HG03045 (cell line): ENCODE results near the gene LYPD6B.

Source experiments
- ATAC-seq: cut with Tn5 transposase; IDR thresholded peaks from one replicate; pipeline ENCODE4 v1.9.1; 2021; ENCODE audit warnings: mild to moderate bottlenecking, moderate library complexity; ENCODE audit not compliant: unreplicated experiment

LYPD6B gene, protein sequence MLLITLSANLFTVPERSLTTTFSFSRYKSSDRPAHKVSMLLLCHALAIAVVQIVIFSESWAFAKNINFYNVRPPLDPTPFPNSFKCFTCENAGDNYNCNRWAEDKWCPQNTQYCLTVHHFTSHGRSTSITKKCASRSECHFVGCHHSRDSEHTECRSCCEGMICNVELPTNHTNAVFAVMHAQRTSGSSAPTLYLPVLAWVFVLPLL

DNA sequence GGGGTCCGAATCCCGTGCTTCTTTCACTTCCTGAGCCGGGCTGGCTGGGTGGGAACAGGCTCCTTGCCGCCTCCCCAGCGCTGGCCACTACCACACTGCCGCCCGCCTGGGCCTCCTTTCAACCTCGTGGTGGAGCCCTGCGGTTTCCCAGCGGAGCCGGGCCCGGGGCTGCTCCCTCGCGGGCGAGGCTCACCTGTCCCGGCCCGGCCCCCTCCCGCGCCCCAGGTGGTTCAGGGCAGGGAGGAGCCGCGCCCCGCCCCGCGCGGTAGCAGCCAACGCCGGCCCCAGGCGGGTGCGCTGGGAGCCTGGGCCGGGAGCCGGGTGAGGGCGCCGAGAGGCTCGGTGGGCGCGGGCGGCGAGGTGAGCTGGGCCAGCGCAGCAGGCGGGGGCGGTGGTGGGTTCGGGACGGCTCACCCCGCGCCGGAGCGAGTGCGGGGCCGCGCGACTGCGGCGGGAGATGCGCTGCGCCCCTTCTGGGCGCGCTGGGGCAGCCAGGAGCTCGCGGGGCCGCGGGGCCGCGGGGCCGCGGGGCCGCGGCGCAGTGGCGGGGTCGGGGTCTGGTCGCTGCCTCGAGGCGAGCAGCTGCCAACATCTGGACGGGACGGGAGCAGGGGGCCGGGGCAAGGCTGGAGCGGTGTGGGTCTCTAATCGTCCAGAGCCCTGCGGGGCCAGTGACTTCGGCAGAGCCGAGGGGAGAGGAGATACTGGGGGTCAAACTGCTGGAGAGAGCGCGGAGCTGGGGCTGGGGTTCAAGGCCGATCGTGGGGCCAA is at the start of gene LYPD6B:
TSS of gene LYPD6B (plus strand) at position 258 of the 771 bp plus-strand sequence. CDS start 92,250 bp downstream, outside the sequence.
- ATAC-seq: peak; percentile 67

DNA sequence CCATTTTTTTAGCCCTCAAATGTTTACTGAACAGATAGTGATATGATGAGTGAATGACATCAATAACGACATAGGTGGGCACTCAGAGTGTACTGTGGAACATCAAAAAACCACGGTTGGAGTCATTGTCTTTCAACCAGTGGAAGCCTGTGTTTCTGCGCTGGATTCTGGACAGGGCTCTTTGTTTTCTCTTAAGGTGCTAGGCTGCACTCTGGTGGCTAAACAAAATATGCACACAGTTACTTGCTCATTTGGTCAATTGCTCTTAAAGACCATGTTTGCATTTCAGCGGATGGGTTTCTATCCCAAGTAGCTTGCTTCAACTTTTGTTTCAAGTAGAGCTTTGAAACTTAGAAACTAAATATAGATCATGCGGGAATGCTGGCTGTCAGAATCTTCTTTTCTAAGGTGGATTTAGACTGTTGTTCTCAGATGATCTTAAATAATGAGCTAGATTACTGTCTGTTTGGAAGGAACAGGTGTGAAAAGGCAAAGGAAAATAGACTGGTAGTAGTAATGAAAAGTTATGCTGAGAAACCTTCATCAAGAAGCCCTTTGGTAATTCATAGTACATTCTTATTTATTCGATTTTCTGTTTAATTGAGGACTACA is 48.5 kb upstream of the LYPD6B start:
- ATAC-seq: peak; percentile 87

DNA sequence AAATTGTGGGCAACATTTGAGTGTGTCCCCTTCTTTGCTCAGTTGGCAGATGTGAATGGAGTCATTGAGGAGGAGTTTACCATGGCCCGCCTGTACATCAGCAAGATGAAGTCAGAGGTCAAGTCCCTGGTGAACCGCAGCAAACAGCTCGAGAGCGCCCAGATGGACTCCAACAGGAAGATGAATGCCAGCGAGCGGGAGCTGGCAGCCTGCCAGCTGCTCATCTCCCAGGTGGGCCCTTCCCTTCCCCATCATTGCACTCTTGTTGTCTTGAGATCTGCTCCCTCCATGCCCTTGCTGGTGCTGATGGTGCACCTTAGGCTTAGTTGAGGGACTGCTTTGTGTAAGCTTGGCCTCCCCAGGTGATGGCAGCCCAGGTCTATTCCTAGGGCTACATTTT is 47.5 kb upstream of the LYPD6B start:
- no peak for ATAC-seq

GRCh38 chr2:148992448-148992847 is 46.1 kb upstream of the LYPD6B start:
- ATAC-seq: no peak

GRCh38 chr2:148993351-148993750 is 45.1 kb upstream of the LYPD6B start:
- ATAC-seq: no peak

DNA sequence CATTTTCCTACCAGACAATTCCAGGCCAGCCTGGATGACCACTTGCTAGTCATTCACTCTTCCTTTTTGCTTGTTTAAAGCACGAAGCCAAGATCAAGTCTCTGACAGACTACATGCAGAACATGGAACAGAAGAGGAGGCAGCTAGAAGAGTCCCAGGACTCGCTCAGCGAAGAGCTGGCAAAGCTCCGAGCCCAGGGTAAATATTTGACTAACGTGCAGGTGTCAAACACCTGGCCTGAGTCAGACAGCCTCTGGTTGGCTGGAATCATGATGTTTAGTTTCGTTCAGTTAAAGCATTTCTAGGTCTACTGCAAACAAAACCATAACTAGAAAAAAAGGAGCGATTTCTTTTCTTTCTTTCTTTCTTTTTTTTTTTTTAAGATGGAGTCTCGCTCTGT is 44.2 kb upstream of the LYPD6B start:
- ATAC-seq: no peak

- no peak for ATAC-seq
Observed at GRCh38 chr2:148996805-148997204, 41.7 kb upstream of the LYPD6B start.

DNA sequence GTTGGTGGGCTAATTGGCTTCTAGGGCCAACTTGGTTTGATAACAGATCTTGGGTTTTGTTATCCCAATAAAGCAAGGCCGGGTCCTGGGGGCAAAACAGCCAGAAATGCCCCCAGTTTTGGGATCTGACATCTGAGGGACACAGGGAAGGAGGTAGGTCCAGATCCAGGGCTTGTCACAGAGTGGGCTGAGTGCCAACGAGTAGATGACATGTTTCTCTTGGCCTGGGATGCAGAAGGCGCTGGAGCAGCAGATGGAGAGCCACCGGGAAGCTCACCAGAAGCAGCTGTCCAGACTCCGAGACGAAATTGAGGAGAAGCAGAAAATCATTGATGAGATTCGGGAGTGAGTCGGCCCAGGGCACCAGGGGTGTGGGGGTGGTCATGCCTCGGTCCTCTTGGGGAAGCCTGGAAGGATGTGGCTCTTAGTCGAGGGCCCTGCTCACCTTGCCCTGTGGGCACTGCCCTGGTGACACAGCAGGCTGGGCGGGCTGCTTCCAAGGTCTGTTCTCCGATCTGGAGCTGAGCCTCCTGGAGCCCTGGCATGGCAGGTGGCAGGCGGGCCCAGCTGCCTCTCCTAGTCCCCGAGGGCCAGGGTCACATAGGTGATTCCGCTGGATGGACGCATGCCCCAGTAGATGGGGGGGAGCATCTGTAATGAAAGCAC is 40.2 kb upstream of the LYPD6B start:
- ATAC-seq: no peak

DNA sequence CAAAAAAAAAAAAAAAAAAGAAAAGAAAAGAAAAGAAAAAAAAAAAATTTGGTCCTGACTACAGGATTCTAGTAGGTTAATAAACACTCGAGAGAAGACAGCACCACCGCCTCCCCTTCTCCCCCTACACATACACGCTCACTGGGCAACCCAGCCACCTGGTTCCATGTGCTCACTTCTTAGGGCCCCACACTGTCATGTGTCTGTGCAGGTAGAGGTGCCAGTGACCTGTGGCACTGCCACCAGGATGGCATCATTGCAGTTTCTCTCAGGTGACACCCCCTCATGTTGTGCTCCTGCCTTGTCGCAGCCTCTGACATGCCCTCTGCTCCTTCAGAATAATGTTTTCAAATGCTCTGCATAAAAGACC is 39.7 kb upstream of the LYPD6B start:
- no peak for ATAC-seq

DNA sequence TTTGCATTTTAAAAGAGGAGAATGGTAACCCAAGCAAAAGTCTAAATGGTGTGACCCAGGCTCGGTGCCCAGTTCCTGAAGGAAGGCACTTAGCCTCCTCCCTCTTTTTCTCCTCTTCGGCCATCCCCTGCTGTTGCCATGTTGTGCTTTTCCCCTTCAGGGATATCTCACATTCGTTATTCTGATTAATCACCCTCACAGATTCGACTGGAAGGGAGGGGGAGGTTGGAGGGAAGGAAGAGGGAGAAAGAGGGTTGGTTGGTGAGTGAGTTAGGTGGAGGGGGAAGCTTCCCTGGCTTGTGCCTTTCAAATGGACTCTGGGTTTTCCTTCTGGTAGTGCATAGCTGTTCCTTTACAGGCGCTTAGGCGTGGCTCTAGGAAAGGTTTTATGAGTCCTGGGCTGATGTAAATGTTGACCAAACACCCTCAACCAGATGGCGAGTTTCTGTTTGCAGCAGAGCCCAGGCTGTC is 39.0 kb upstream of the LYPD6B start:
- no peak for ATAC-seq

- no peak for ATAC-seq
Observed at GRCh38 chr2:149000158-149000938, 38.2 kb upstream of the LYPD6B start.

- ATAC-seq: no peak
Observed at GRCh38 chr2:149001496-149001895, 37.0 kb upstream of the LYPD6B start.

DNA sequence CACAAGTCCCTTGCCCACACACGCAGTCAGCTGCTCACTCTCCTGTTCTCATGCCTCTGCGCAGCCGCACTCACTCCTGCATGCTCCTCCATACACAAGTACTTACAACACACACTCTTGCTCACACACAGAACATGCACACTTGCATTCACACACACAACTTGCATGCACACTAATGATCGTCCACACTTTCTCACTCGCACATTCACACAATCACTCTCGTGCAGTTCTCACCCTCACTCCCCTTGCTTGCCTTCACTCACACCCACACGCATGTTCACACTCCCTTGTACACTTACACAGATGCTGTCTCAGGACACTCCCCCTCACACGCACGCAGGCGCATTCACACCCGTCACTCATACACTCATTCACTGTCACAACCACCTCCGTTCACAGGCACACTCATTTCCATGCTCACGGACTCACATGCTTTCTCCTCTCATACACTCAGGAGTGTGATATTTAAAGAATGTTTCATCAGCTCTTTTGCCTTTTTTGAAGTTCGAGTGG is 36.1 kb upstream of the LYPD6B start:
- ATAC-seq: no peak

- ATAC-seq: no peak
Observed at GRCh38 chr2:149002891-149003740, 35.4 kb upstream of the LYPD6B start.

GRCh38 chr2:149004836-149005235 is 33.7 kb upstream of the LYPD6B start:
- no peak for ATAC-seq

DNA sequence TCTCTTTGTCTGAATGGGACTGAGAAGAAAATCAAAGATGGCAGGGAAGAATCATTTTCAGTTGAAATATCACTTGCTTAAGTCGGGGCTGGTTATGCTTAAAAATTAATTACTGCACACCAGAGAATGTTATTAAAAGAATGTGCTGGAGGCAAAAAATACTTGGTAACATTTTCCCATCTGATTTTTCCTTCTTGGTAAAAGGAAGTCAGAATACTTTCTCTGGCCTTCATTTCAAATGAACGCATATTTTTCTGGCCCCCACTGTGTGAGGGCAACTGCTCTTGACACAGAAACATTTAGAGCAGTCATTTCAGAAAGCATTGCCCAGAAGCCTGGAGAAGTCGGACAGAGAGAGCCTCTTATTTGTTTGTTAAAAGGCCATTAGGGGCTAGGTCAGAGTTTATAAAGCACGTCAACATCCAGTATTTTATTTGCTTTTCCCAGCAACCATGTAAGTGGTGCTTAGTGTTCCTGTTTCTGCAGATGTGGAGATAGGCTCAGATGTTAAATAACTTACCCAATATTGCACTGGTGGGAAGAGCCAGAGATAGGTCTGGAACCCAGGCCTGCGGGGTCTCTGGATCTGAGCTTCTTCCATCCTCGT is 32.9 kb upstream of the LYPD6B start:
- no peak for ATAC-seq

DNA sequence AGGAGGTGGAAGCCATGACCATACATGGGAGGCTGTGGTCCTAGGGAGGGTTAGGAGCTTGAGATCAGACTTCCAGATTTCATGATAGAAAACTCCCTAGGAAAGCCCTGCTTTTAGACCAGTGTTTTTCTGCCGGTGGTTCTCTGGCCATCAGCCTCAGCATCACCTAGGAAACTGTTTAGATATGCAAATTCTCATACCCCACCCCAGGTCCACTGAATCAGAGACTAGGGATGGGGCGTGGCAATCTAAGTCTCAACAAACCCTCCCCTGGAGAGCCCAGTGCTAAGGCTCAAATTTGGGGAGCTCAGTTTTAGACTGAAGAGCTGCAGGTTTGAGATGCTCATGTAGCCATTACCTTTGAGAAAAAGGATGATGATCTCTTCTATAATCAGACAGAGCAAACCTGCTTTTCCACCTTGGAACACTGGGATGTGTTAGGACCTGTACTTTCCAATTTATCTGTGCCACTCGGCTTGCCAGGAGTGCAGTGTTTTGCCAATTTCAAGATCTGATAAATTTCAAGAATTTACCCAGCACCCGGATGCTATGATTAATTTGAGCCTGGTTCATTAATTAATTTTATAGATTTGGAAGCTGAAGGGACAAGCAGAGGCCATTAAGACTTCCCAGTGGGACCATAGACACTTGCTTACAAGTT is 31.5 kb upstream of the LYPD6B start:
- no peak for ATAC-seq

GRCh38 chr2:149008381-149008780 is 30.1 kb upstream of the LYPD6B start:
- ATAC-seq: no peak
